HCT116 (cell line): Measurements from ENCODE around the gene ARRDC5. TPM values are rescaled to one million over a fixed set of nuclear protein-coding genes. Genes with fewer than 3 reads are reported as not detected.

Source experiments
- ATAC-seq: fragments of 200-7000 bp; cut with Tn5 transposase; 2 replicates; pipeline ENCODE4 v1.9.1; 2020; ENCODE audit warnings: mild to moderate bottlenecking, moderate library complexity
- BruUV-seq: library from RNA; stranded (reverse); fragments of 400-500 nt; replicated peaks from 2 replicates; lab custom pipeline; 2021; lab: Mats Ljungman, UMichigan
- CTCF ChIA-PET: fragments of 300-600 bp; sonication (Branson Sonifier 250); formaldehyde crosslinking; loops from one replicate; lab custom pipeline; 2021; ENCODE audit warnings: antibody characterized with exemption; lab: Charles Lee
- POLR2A ChIA-PET: fragments of 300-600, 350-600 bp; sonication (Branson Sonifier 250); formaldehyde crosslinking; loops from one replicate; lab custom pipeline; 2021; ENCODE audit warnings: antibody characterized with exemption; lab: Charles Lee
- RAD21 ChIA-PET, 2 experiments: fragments of 300-600 bp; sonication (Branson Sonifier 250); formaldehyde crosslinking; loops; one replicate each; lab custom pipeline; 2023; ENCODE audit warnings: low total read pairs in 2 of 2; ENCODE audit not compliant: uncharacterized antibody in 2 of 2, unreplicated experiment in 2 of 2, low non-redundant PET in 1 of 2; lab: Charles Lee
- DNase-seq: peaks from one replicate; pipeline ENCODE4 v3.0.0-alpha.2; 2010; ENCODE audit warnings: low read depth, low spot score
- H2AFZ ChIP-seq: fragments of 200-600 bp; shearing (Covaris generic), sonication (generic); 2 replicates; pipeline ENCODE4 v1.6.1; 2017; ENCODE audit warnings: low read depth, mixed run types, mixed read lengths, antibody characterized with exemption, low read length; ENCODE audit not compliant: poor library complexity, severe bottlenecking
- H3K27ac ChIP-seq: 2 replicates; pipeline ENCODE4 v1.5.1; 2012; ENCODE audit warnings: low read depth, low read length
- H3K27me3 ChIP-seq: fragments of 200-600 bp; sonication (generic); 2 replicates; pipeline ENCODE4 v1.6.1; 2016; ENCODE audit warnings: mixed run types, low read length, mixed read lengths; ENCODE audit not compliant: insufficient read depth
- H3K36me3 ChIP-seq, 2 experiments: fragments of 200-500 bp in 1 of 2; fragments of 200-600 bp in 1 of 2; sonication (Bioruptor generic) in 1 of 2; sonication (generic) in 1 of 2; 2 replicates each; pipeline versions ENCODE4 v1.5.1 to v1.6.1; 2014 to 2016; ENCODE audit warnings: low read length in 2 of 2, inconsistent platforms in 1 of 2, mixed read lengths in 1 of 2, mixed run types in 1 of 2; ENCODE audit not compliant: insufficient read depth in 2 of 2, control insufficient read depth in 1 of 2
- H3K4me1 ChIP-seq, 2 experiments: fragments of 200-600 bp in 1 of 2; sonication (generic) in 1 of 2; 2 replicates each; pipeline versions ENCODE4 v1.5.1 to v1.6.1; 2012 to 2017; ENCODE audit warnings: low read length in 2 of 2, inconsistent platforms in 1 of 2, mild to moderate bottlenecking in 1 of 2, mixed read lengths in 1 of 2, mixed run types in 1 of 2, moderate library complexity in 1 of 2; ENCODE audit not compliant: insufficient read depth in 2 of 2, control insufficient read depth in 1 of 2
- H3K4me2 ChIP-seq: fragments of 200-600 bp; sonication (generic); 2 replicates; pipeline ENCODE4 v1.6.1; 2017; ENCODE audit warnings: mixed run types, low read length, mixed read lengths
- H3K4me3 ChIP-seq, 2 experiments: fragments of 200-600 bp in 1 of 2; sonication (generic) in 1 of 2; replicated peaks in 1 of 2; 2 replicates each; pipeline ENCODE4 v1.5.1; 2011 to 2016; ENCODE audit warnings: low read length in 2 of 2, control low read depth in 1 of 2, low read depth in 1 of 2, mild to moderate bottlenecking in 1 of 2, mixed read lengths in 1 of 2, mixed run types in 1 of 2
- H3K79me2 ChIP-seq: fragments of 200-600 bp; sonication (generic); 2 replicates; pipeline ENCODE4 v1.6.1; 2017; ENCODE audit warnings: mild to moderate bottlenecking, mixed run types, low read length, moderate library complexity, mixed read lengths; ENCODE audit not compliant: insufficient read depth
- H3K9ac ChIP-seq: fragments of 200-600 bp; sonication (generic); 2 replicates; pipeline ENCODE4 v1.6.1; 2016; ENCODE audit warnings: low read length, mixed read lengths
- H3K9me2 ChIP-seq: fragments of 200-600 bp; sonication (generic), shearing (Covaris generic); 2 replicates; pipeline ENCODE4 v1.6.1; 2017; ENCODE audit warnings: mixed run types, mild to moderate bottlenecking, moderate library complexity; ENCODE audit not compliant: insufficient read depth
- H3K9me3 ChIP-seq, 2 experiments: fragments of 200-500 bp in 1 of 2; fragments of 200-600 bp in 1 of 2; sonication (Bioruptor generic) in 1 of 2; sonication (generic) in 1 of 2; 2 replicates each; pipeline ENCODE4 v1.6.1; 2014 to 2017; ENCODE audit warnings: low read length in 2 of 2, mixed read lengths in 2 of 2, inconsistent platforms in 1 of 2, low read depth in 1 of 2, mild to moderate bottlenecking in 1 of 2, mixed run types in 1 of 2, moderate library complexity in 1 of 2; ENCODE audit not compliant: control insufficient read depth in 1 of 2, insufficient read depth in 1 of 2
- H4K20me1 ChIP-seq: fragments of 200-600 bp; sonication (generic), shearing (Covaris generic); 2 replicates; pipeline ENCODE4 v1.6.1; 2017; ENCODE audit warnings: mixed run types, mild to moderate bottlenecking, moderate library complexity; ENCODE audit not compliant: insufficient read depth
- CBX3 ChIP-seq: IDR thresholded peaks from 2 replicates; pipeline ENCODE4 v1.6.1; 2012; ENCODE audit warnings: low read depth
- EGR1 ChIP-seq: IDR thresholded peaks from 2 replicates; pipeline ENCODE4 v1.6.1; 2012; ENCODE audit warnings: low read depth
- EZH2phosphoT487 ChIP-seq: fragments of 200-600 bp; IDR thresholded peaks from 2 replicates; pipeline ENCODE4 v1.6.1; 2018; ENCODE audit warnings: antibody characterized with exemption, borderline replicate concordance
- FOSL1 ChIP-seq: IDR thresholded peaks from 2 replicates; pipeline ENCODE4 v1.6.1; 2012; ENCODE audit warnings: low read depth
- JUND ChIP-seq: IDR thresholded peaks from 2 replicates; pipeline ENCODE4 v1.6.1; 2012
- MAX ChIP-seq: IDR thresholded peaks from 2 replicates; pipeline ENCODE4 v1.6.1; 2012
- POLR2AphosphoS5 ChIP-seq: IDR thresholded peaks from 2 replicates; pipeline ENCODE4 v1.6.1; 2011; ENCODE audit warnings: mild to moderate bottlenecking, low read depth, low read length, moderate library complexity
- SP1 ChIP-seq: IDR thresholded peaks from 2 replicates; pipeline ENCODE4 v1.6.1; 2012; ENCODE audit warnings: low read depth
- SRF ChIP-seq: IDR thresholded peaks from 2 replicates; pipeline ENCODE4 v1.6.1; 2012; ENCODE audit warnings: low read depth
- TCF7L2 ChIP-seq: IDR thresholded peaks from 2 replicates; pipeline ENCODE4 v1.7.0; 2011; ENCODE audit warnings: borderline replicate concordance, inconsistent platforms; ENCODE audit not compliant: insufficient read depth, insufficient read length; ENCODE audit errors: extremely low read depth
- ZBTB33 ChIP-seq: IDR thresholded peaks from 2 replicates; pipeline ENCODE4 v1.6.1; 2011; ENCODE audit warnings: mild to moderate bottlenecking, low read length, moderate library complexity; ENCODE audit not compliant: insufficient replicate concordance; ENCODE audit errors: extremely low read depth
- ZFX ChIP-seq: fragments of 450-650 bp; IDR thresholded peaks from 2 replicates; pipeline ENCODE4 v1.6.1; 2017
- intact Hi-C: fragments of 100-400 bp; cut with micrococcal nuclease; formaldehyde crosslinking; loops from 2 replicates; pipeline ENCODE4 v1.10.0; 2022
- total RNA-seq: library from RNA; stranded (reverse); gene quantifications from one replicate; pipeline ENCODE4 v1.2.1, GENCODE V29; 2021; ENCODE audit not compliant: unreplicated experiment

Gene ARRDC5
- total RNA-seq, 1 experiment from 2014 or later = not detected

GRCh38 chr19:4870025-4870700, 32.5 kb downstream of the ARRDC5 start:
- H3K4me2 ChIP-seq = peak overlapping the region; percentile 85
- H3K36me3 ChIP-seq = peaks cover 0 to 5% of the 10 kb centered on the region in 2 experiments; a peak in 1 of 4 replicates
- H3K9me2 ChIP-seq = no peaks in the 10 kb centered on the region
- H4K20me1 ChIP-seq = no peaks in the 10 kb centered on the region
- intact Hi-C loops = loop anchor here (1.0 to 5.0 kb wide), 2 partner anchors 58 to 97 kb away; partner anchors contain the start of gene KDM4B
- POLR2A ChIA-PET = interaction anchor here (0.8 to 5.7 kb wide), 7 partner anchors 8 to 298 kb away, joined by 3 to 54 read pairs (median 3); partner anchors contain the start of gene KDM4B
- peak overlapping the region; percentile 24 to 47 for H3K4me3 ChIP-seq
- peak; percentile 69 for ATAC-seq
- H3K9ac ChIP-seq = peak overlapping the region; percentile 94
- peaks cover 43 to 70% of the 10 kb centered on the region in 2 experiments for H3K4me1 ChIP-seq
- TF ChIP-seq ZBTB33 (no peak), SP1 (peak; percentile 97), EZH2phosphoT487 (no peak), CBX3 (peak; percentile 100), MAX (peak; percentile 85; the same call in 1 of the 2 replicates), ZFX (peak; percentile 35; the same call in 1 of the 2 replicates), EGR1 (peak; percentile 40), POLR2AphosphoS5 (peak; percentile 75), SRF (no peak), TCF7L2 (peak; percentile 52), JUND (peak; percentile 98), FOSL1 (peak; percentile 96)
- TF ChIP-seq, all 23 proteins: peak for 9
- Histone ChIP-seq H2AFZ (no peak overlapping the region), H3K79me2 (peaks cover 23% of the 10 kb centered on the region), H3K27ac (peak overlapping the region; percentile 95), H3K27me3 (no peaks in the 10 kb centered on the region), H3K9me3 (no peaks in the 10 kb centered on the region)
- no TSS peak for BruUV-seq
- ChIA-PET CTCF (interaction anchor here (0.9 to 8.1 kb wide), 7 partner anchors 18 to 934 kb away, joined by 3 to 55 read pairs (median 5); partner anchors contain the start of gene FEM1A), RAD21 (interaction anchor here (0.6 to 2.3 kb wide), 4 partner anchors 41 to 1594 kb away, joined by 3 to 9 read pairs (median 3); no protein-coding TSS in a partner anchor)
- peak; percentile 95 for DNase-seq
